HG03139 (cell line): Measurements from ENCODE around the gene GDAP1L1.
"Not testable (repeated sequence)": the region's sequence is repeated elsewhere in the genome, so short reads cannot be mapped to it uniquely, and the experiment has no call there.

Experiments used
- ATAC-seq: cut with Tn5 transposase; IDR thresholded peaks from one replicate; pipeline ENCODE4 v1.9.1; 2021; ENCODE audit not compliant: unreplicated experiment

Gene GDAP1L1

GRCh38 chr20:44219170-44219730, 27.9 kb upstream of the GDAP1L1 start:
- ATAC-seq = no peak

- no peak for ATAC-seq
These were observed 27.3 kb upstream of the GDAP1L1 start for GRCh38 chr20:44219791-44220190.

GRCh38 chr20:44221368-44221954, 25.6 kb upstream of the GDAP1L1 start:
- ATAC-seq = no peak

GRCh38 chr20:44222027-44222426, 25.1 kb upstream of the GDAP1L1 start:
- no peak for ATAC-seq

GRCh38 chr20:44222633-44223368, 24.3 kb upstream of the GDAP1L1 start:
- no peak for ATAC-seq

GRCh38 chr20:44223721-44224120, 23.4 kb upstream of the GDAP1L1 start:
- ATAC-seq = no peak

- no peak for ATAC-seq
These were observed 22.5 kb upstream of the GDAP1L1 start for GRCh38 chr20:44224637-44225036.

GRCh38 chr20:44228465-44229258, 18.4 kb upstream of the GDAP1L1 start:
- ATAC-seq = no peak

- ATAC-seq = no peak
These were observed 15.9 kb upstream of the GDAP1L1 start for GRCh38 chr20:44231193-44231592.

- ATAC-seq = no peak
These were observed 15.2 kb upstream of the GDAP1L1 start for GRCh38 chr20:44231713-44232468.

GRCh38 chr20:44232469-44232856, 14.6 kb upstream of the GDAP1L1 start:
- ATAC-seq = not testable (repeated sequence)

GRCh38 chr20:44233436-44234016, 13.6 kb upstream of the GDAP1L1 start:
- no peak for ATAC-seq

- no peak for ATAC-seq
These were observed 12.4 kb upstream of the GDAP1L1 start for GRCh38 chr20:44234566-44235317.

GRCh38 chr20:44235702-44236101, 11.4 kb upstream of the GDAP1L1 start:
- no peak for ATAC-seq

- ATAC-seq = not testable (repeated sequence)
These were observed 10.3 kb upstream of the GDAP1L1 start for GRCh38 chr20:44236840-44237239.

GRCh38 chr20:44241796-44242195, 5.3 kb upstream of the GDAP1L1 start:
- ATAC-seq = no peak

- ATAC-seq = no peak
These were observed 1.1 kb upstream of the GDAP1L1 start for GRCh38 chr20:44245977-44246376.

- no peak for ATAC-seq
These were observed 690 bp downstream of the GDAP1L1 start for GRCh38 chr20:44247586-44248409.

- ATAC-seq = no peak
These were observed 1.3 kb downstream of the GDAP1L1 start for GRCh38 chr20:44248410-44248759.
